ENCODE measurements around the gene DNAH6.

GRCh38 chr2:84711651-84712050 lies 195.4 kb downstream of the DNAH6 start:
- TF ChIP-seq CTCF (IDR thresholded peaks at IDR 0.05) (no peak), POLR2AphosphoS5 (IDR thresholded peaks at IDR 0.05) (no peak)
